ENCODE data around the gene WNT7B. TPM values are rescaled to one million over a fixed set of nuclear protein-coding genes. Genes with fewer than 3 reads are reported as not detected.
A peak's percentile ranks its signal among the peaks of the same experiment; 100 is the strongest.

The WNT7B gene
- total RNA-seq, 1 experiment from 2014 or later: 66.9 TPM

DNA sequence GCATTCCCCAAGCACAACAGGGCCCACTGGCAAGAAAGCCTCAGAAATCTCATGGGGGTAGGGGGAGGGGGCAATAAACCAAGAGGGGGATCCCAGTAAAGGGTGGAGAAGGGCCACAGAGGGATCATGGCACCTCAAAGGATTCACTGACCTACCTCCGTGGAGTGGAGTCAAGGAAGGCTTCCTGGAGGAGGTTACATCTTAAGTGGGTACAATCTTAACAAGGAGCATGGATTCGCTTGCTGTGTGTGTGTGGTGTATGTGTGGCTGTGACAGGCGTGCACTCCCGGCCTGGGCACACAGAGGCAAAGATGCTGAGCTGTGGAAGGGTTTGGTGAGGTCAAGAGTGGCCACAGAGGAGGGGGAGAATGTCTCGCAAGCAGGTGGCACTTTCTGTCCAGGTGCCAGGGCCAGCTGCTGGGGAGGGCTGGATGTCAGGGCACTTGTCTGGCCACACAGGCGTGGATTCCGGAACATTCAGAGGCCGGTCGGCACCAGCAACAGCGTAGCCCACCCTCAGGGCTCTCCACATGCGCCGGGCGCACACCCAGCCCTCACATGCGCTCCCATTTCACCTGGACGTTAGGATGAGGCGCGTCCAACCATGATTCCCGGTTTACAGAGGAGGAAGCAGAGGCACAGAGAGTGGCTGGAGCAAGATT lies 43.3 kb downstream of the WNT7B start:
- no peak overlapping the region for H3K4me3 ChIP-seq
- H3K36me3 ChIP-seq (ENCODE audit: low read depth): peaks cover 10% of the 10 kb centered on the region; the same call in 1 of the 2 replicates
- ChIA-PET POLR2A (ENCODE audit: unreplicated experiment) (interaction anchor here (0.6 kb wide), 1 partner anchor 256 kb away, joined by 6 read pairs; no protein-coding TSS in a partner anchor), CTCF (no interaction called here)
- no peaks in the 10 kb centered on the region for H3K9me2 ChIP-seq (ENCODE audit: insufficient read depth)
- H2AFZ ChIP-seq: no peak overlapping the region
- no peak for DNase-seq
- H3K9me3 ChIP-seq (ENCODE audit: insufficient read depth, low read depth): no peaks in the 10 kb centered on the region
- H3K4me2 ChIP-seq: peak overlapping the region; percentile 75
- no peak overlapping the region for H3K27ac ChIP-seq
- intact Hi-C loops (cut with micrococcal nuclease; ENCODE audit: unreplicated experiment): loop anchor here (2.0 kb wide), 2 partner anchors 15 to 21 kb away; no protein-coding TSS in a partner anchor
- peaks cover 82% of the 10 kb centered on the region for H3K79me2 ChIP-seq (ENCODE audit: low read depth)
- BruUV-seq (replicated peaks): TSS peak; percentile 20
- peaks cover 93% of the 10 kb centered on the region for H4K20me1 ChIP-seq (ENCODE audit: insufficient read depth)
- peaks cover 36% of the 10 kb centered on the region for H3F3A ChIP-seq (ENCODE audit: insufficient read depth, low read depth)
- no peak for TF ChIP-seq EZH2 (IDR thresholded peaks at IDR 0.05; ENCODE audit: low read depth)
- TF ChIP-seq, protein P1, sequence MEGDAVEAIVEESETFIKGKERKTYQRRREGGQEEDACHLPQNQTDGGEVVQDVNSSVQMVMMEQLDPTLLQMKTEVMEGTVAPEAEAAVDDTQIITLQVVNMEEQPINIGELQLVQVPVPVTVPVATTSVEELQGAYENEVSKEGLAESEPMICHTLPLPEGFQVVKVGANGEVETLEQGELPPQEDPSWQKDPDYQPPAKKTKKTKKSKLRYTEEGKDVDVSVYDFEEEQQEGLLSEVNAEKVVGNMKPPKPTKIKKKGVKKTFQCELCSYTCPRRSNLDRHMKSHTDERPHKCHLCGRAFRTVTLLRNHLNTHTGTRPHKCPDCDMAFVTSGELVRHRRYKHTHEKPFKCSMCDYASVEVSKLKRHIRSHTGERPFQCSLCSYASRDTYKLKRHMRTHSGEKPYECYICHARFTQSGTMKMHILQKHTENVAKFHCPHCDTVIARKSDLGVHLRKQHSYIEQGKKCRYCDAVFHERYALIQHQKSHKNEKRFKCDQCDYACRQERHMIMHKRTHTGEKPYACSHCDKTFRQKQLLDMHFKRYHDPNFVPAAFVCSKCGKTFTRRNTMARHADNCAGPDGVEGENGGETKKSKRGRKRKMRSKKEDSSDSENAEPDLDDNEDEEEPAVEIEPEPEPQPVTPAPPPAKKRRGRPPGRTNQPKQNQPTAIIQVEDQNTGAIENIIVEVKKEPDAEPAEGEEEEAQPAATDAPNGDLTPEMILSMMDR (conservative IDR thresholded peaks at IDR 0.05): no peak
- H3K4me1 ChIP-seq (replicated peaks; ENCODE audit: insufficient read depth): peaks cover 37% of the 10 kb centered on the region
- no peaks in the 10 kb centered on the region for H3K27me3 ChIP-seq (ENCODE audit: insufficient read depth, low read depth)

DNA sequence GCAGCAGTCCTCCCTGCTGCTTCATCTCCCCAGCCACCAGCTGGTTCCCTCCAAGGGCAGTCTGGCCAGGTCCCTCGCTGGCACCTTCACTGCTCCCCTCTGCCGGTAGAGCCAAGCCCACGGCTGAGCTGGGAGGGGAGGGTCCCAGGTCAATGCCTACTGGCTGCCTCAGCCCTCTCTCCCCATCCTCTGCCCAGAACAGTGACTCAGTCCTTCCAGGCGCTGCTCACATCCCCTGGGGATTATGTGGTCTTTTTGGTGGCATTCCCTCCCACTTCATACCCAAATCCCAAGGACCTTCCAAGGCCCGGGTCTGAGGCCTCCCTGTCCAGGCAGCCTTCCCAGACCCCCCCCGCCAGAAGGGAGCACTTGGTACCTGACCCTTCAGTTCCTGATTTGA lies 44.9 kb downstream of the WNT7B start:
- ChIA-PET CTCF (no interaction called here), POLR2A (ENCODE audit: unreplicated experiment) (no interaction called here)
- TF ChIP-seq, protein P1 (conservative IDR thresholded peaks at IDR 0.05): no peak
- Histone ChIP-seq H3K27me3 (ENCODE audit: insufficient read depth, low read depth) (no peaks in the 10 kb centered on the region), H2AFZ (no peak overlapping the region), H3K9me2 (ENCODE audit: insufficient read depth) (no peaks in the 10 kb centered on the region), H3F3A (ENCODE audit: insufficient read depth, low read depth) (peaks cover 30% of the 10 kb centered on the region), H4K20me1 (ENCODE audit: insufficient read depth) (peaks cover 92% of the 10 kb centered on the region), H3K27ac (no peak overlapping the region), H3K4me2 (no peak overlapping the region), H3K9me3 (ENCODE audit: insufficient read depth, low read depth) (no peaks in the 10 kb centered on the region), H3K36me3 (ENCODE audit: low read depth) (peaks cover 15% of the 10 kb centered on the region; the same call in 1 of the 2 replicates), H3K4me1 (replicated peaks; ENCODE audit: insufficient read depth) (peaks cover 37% of the 10 kb centered on the region), H3K79me2 (ENCODE audit: low read depth) (peaks cover 66% of the 10 kb centered on the region), H3K4me3 (no peak overlapping the region)
- intact Hi-C loops (cut with micrococcal nuclease; ENCODE audit: unreplicated experiment): no loop called here
- no peak for DNase-seq
- no TSS peak for BruUV-seq (replicated peaks)

DNA sequence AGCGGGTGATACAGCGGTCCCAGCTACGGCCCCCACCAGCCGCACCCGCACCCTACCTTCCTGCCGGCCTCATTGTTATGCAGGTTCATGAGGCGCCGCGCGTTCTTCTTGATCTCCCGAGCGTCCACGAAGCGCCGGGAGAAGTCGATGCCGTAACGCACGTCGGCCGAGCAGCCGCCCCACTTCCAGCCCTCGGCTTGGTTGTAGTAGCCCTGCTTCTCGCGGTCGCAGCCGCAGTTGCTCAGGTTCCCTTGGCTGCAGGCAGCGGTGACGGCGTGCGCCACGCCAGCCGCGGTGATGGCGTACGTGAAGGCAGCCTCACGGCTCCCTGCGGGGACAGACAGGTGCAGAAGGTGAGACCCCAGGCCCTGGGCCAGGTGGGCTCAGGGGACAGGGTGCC lies 45.9 kb downstream of the WNT7B start:
- no TSS peak for BruUV-seq (replicated peaks)
- Histone ChIP-seq H3F3A (ENCODE audit: insufficient read depth, low read depth) (peaks cover 21% of the 10 kb centered on the region), H3K36me3 (ENCODE audit: low read depth) (peaks cover 15% of the 10 kb centered on the region; the same call in 1 of the 2 replicates), H3K4me2 (no peak overlapping the region), H3K79me2 (ENCODE audit: low read depth) (peaks cover 56% of the 10 kb centered on the region), H3K9me3 (ENCODE audit: insufficient read depth, low read depth) (no peaks in the 10 kb centered on the region), H3K4me1 (replicated peaks; ENCODE audit: insufficient read depth) (peaks cover 38% of the 10 kb centered on the region), H3K27me3 (ENCODE audit: insufficient read depth, low read depth) (no peaks in the 10 kb centered on the region), H4K20me1 (ENCODE audit: insufficient read depth) (peaks cover 92% of the 10 kb centered on the region), H3K9me2 (ENCODE audit: insufficient read depth) (no peaks in the 10 kb centered on the region), H3K4me3 (no peak overlapping the region), H2AFZ (no peak overlapping the region), H3K27ac (no peak overlapping the region)
- ChIA-PET CTCF (no interaction called here), POLR2A (ENCODE audit: unreplicated experiment) (no interaction called here)
- intact Hi-C loops (cut with micrococcal nuclease; ENCODE audit: unreplicated experiment): no loop called here
- DNase-seq: no peak
- TF ChIP-seq, protein P1 (conservative IDR thresholded peaks at IDR 0.05): no peak
- no peak for TF ChIP-seq EZH2 (IDR thresholded peaks at IDR 0.05; ENCODE audit: low read depth)

All from PC-9 (cell line).